Activated CD4-positive, alpha-beta memory T cell treated with anti-CD3 and anti-CD28 coated beads for 36 hours (primary cell): ENCODE results near the gene SH3PXD2A. TPM values are rescaled to one million over a fixed set of nuclear protein-coding genes. Genes with fewer than 3 reads are reported as not detected.

ENCODE experiments used
- CTCF ChIA-PET: fragments of 350-600 bp; sonication (Branson Sonifier 250); formaldehyde crosslinking; loops from one replicate; lab custom pipeline; 2021; ENCODE audit warnings: antibody characterized with exemption, inconsistent platforms; lab: Charles Lee
- POLR2A ChIA-PET: fragments of 350-600 bp; sonication (Branson Sonifier 250); formaldehyde crosslinking; loops from one replicate; lab custom pipeline; 2021; ENCODE audit warnings: antibody characterized with exemption; lab: Charles Lee
- DNase-seq: peaks from one replicate; pipeline ENCODE4 v3.0.0-alpha.2; 2020
- H3K27ac Mint-ChIP-seq: one replicate; pipeline ENCODE4 v1.8.0; 2021; ENCODE audit warnings: mixed read lengths
- H3K27me3 Mint-ChIP-seq: one replicate; pipeline ENCODE4 v1.8.0; 2021; ENCODE audit warnings: mixed read lengths
- H3K36me3 Mint-ChIP-seq: one replicate; pipeline ENCODE4 v1.8.0; 2021; ENCODE audit warnings: mixed read lengths
- H3K4me1 Mint-ChIP-seq: one replicate; pipeline ENCODE4 v1.8.0; 2021; ENCODE audit warnings: low read depth, mixed read lengths
- H3K4me3 Mint-ChIP-seq: one replicate; pipeline ENCODE4 v1.8.0; 2021; ENCODE audit warnings: mild to moderate bottlenecking, mixed read lengths
- H3K9me3 Mint-ChIP-seq: one replicate; pipeline ENCODE4 v1.8.0; 2021; ENCODE audit warnings: mixed read lengths
- intact Hi-C: fragments of 100-400 bp; cut with micrococcal nuclease; formaldehyde crosslinking; loops from one replicate; pipeline ENCODE4 v1.15.1; 2023
- total RNA-seq, 2 experiments: library from RNA; stranded (reverse); gene quantifications; one replicate each; pipeline ENCODE4 v1.2.3, GENCODE V29; 2021

SH3PXD2A gene
- total RNA-seq, 2 experiments from 2014 or later, result 10.0 to 10.3 TPM

DNA sequence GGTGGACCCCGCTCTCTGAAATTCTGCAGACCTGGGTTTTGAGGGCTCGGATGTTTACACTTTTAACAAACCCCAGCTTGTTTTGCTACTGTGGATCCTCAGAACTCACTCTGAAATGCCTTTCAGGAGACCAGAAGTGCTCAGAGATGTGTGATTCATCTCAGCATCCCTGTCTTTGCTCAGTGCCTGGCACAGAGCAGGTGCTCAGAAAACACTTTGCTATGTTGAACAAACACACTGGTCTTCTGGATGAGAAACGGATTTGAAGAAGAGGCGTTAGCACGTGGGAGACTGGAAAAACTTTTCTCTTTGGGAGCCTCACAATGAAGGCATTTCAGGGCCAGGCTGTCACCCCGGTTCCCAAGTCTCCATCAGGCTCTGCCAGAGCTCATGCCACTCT is 53.3 kb downstream of the SH3PXD2A start:
- intact Hi-C loops, result loop anchor here (5.0 to 10.0 kb wide), 3 partner anchors 35 to 87 kb away; no protein-coding TSS in a partner anchor
- CTCF ChIA-PET, result interaction anchor here (0.7 kb wide), 1 partner anchor 76 kb away, joined by 3 read pairs; no protein-coding TSS in a partner anchor
- no peaks in the 10 kb centered on the region for H3K27me3 Mint-ChIP-seq

GRCh38 chr10:103800789-103801540 is 54.4 kb downstream of the SH3PXD2A start:
- H3K4me3 Mint-ChIP-seq, result no peak overlapping the region
- peak; percentile 76 for DNase-seq
- no peaks in the 10 kb centered on the region for H3K36me3 Mint-ChIP-seq
- intact Hi-C loops, result loop anchor here (5.0 to 10.0 kb wide), 3 partner anchors 34 to 86 kb away; no protein-coding TSS in a partner anchor
- H3K4me1 Mint-ChIP-seq, result peaks cover 21% of the 10 kb centered on the region
- CTCF ChIA-PET, result interaction anchor here (1.1 kb wide), 1 partner anchor 88 kb away, joined by 4 read pairs; no protein-coding TSS in a partner anchor
- no peaks in the 10 kb centered on the region for H3K9me3 Mint-ChIP-seq
- POLR2A ChIA-PET, result interaction anchor here (0.6 kb wide), 1 partner anchor 456 kb away, joined by 5 read pairs; no protein-coding TSS in a partner anchor
- H3K27me3 Mint-ChIP-seq, result no peaks in the 10 kb centered on the region
- H3K27ac Mint-ChIP-seq, result peak overlapping the region; percentile 35

More for the DNA sequence above, 53.3 kb downstream of the SH3PXD2A start:
- Mint-ChIP-seq H3K4me3 (no peak overlapping the region), H3K9me3 (no peaks in the 10 kb centered on the region), H3K4me1 (peaks cover 21% of the 10 kb centered on the region), H3K36me3 (no peaks in the 10 kb centered on the region), H3K27ac (no peak overlapping the region)
- no peak for DNase-seq
- POLR2A ChIA-PET, result interaction anchor here (0.8 kb wide), 1 partner anchor 167 kb away, joined by 3 read pairs; no protein-coding TSS in a partner anchor

GRCh38 chr10:103800089-103800488 is 55.3 kb downstream of the SH3PXD2A start:
- no peak overlapping the region for H3K27ac Mint-ChIP-seq
- H3K9me3 Mint-ChIP-seq, result no peaks in the 10 kb centered on the region
- no peak for DNase-seq
- POLR2A ChIA-PET, result no interaction called here
- H3K4me3 Mint-ChIP-seq, result no peak overlapping the region
- no peaks in the 10 kb centered on the region for H3K36me3 Mint-ChIP-seq
- H3K4me1 Mint-ChIP-seq, result peaks cover 21% of the 10 kb centered on the region
- intact Hi-C loops, result loop anchor here (5.0 to 10.0 kb wide), 3 partner anchors 33 to 85 kb away; no protein-coding TSS in a partner anchor
- H3K27me3 Mint-ChIP-seq, result no peaks in the 10 kb centered on the region
- CTCF ChIA-PET, result no interaction called here

- no peak for DNase-seq
- no peaks in the 10 kb centered on the region for H3K36me3 Mint-ChIP-seq
- H3K4me3 Mint-ChIP-seq, result no peak overlapping the region
- CTCF ChIA-PET, result interaction anchor here (0.8 kb wide), 1 partner anchor 86 kb away, joined by 3 read pairs; no protein-coding TSS in a partner anchor
- H3K27ac Mint-ChIP-seq, result no peak overlapping the region
- POLR2A ChIA-PET, result no interaction called here
- intact Hi-C loops, result no loop called here
- H3K4me1 Mint-ChIP-seq, result peaks cover 21% of the 10 kb centered on the region
- H3K27me3 Mint-ChIP-seq, result no peaks in the 10 kb centered on the region
- no peaks in the 10 kb centered on the region for H3K9me3 Mint-ChIP-seq
Observed at GRCh38 chr10:103799341-103799740, 56.0 kb downstream of the SH3PXD2A start.

DNA sequence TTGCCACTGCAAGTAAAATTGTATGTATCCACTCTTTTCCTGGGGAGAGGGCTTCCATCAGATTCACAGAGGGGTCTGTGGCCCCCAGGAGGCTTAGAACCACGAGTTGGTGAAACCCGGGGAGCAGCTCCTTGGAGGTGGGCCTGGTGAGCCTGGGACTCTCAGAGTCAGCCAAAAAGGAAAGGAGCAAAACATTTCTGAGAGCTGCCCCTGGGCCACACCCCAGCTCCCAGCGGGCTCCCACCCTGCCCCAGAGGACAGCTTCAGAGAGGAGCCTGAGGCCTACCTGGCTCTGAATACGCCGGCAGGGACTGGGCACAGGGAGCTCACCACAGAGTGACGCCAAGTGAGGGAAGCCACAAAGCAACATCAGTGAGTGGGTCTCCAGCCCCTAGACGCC is 56.9 kb downstream of the SH3PXD2A start:
- intact Hi-C loops, result no loop called here

GRCh38 chr10:103797857-103798256 is 57.5 kb downstream of the SH3PXD2A start:
- ChIA-PET POLR2A (no interaction called here), CTCF (no interaction called here)
- H3K27me3 Mint-ChIP-seq, result no peaks in the 10 kb centered on the region
- intact Hi-C loops, result no loop called here
- no peak overlapping the region for H3K4me3 Mint-ChIP-seq
- H3K4me1 Mint-ChIP-seq, result peaks cover 14% of the 10 kb centered on the region
- H3K27ac Mint-ChIP-seq, result no peak overlapping the region
- no peaks in the 10 kb centered on the region for H3K36me3 Mint-ChIP-seq
- H3K9me3 Mint-ChIP-seq, result no peaks in the 10 kb centered on the region
- DNase-seq, result no peak

More for the DNA sequence above, 56.9 kb downstream of the SH3PXD2A start:
- Mint-ChIP-seq H3K4me1 (peaks cover 15% of the 10 kb centered on the region), H3K4me3 (no peak overlapping the region), H3K36me3 (no peaks in the 10 kb centered on the region), H3K27me3 (no peaks in the 10 kb centered on the region), H3K27ac (no peak overlapping the region), H3K9me3 (no peaks in the 10 kb centered on the region)
- POLR2A ChIA-PET, result no interaction called here
- CTCF ChIA-PET, result interaction anchor here (0.8 kb wide), 1 partner anchor 86 kb away, joined by 3 read pairs; no protein-coding TSS in a partner anchor
- DNase-seq, result no peak

- intact Hi-C loops, result no loop called here
- H3K36me3 Mint-ChIP-seq, result no peaks in the 10 kb centered on the region
- DNase-seq, result no peak
- H3K27me3 Mint-ChIP-seq, result no peaks in the 10 kb centered on the region
- no peak overlapping the region for H3K4me3 Mint-ChIP-seq
- ChIA-PET POLR2A (no interaction called here), CTCF (no interaction called here)
- H3K9me3 Mint-ChIP-seq, result no peaks in the 10 kb centered on the region
- no peak overlapping the region for H3K27ac Mint-ChIP-seq
- peaks cover 7% of the 10 kb centered on the region for H3K4me1 Mint-ChIP-seq
Observed at GRCh38 chr10:103795634-103796270, 59.6 kb downstream of the SH3PXD2A start.

DNA sequence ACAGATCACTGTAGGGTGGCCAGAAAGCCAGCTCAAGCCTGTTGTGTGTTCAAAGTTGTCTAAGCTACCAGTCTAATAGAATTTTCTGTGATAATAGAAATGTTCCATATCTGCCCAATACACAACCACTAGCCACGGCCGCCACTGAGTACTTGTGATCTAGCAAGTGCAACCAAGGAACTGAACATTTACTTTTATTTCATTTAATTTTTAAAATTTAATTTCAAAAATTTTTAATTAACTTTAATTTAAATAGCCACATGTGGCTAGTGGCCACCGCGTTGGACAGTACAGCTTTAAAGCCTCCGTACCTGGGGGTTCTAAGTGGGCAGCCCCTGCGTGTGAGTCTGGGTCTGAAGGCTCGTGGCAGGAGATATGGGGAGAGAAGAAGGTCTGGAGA is 60.4 kb downstream of the SH3PXD2A start:
- intact Hi-C loops, result no loop called here
- no peak for DNase-seq
- Mint-ChIP-seq H3K36me3 (no peaks in the 10 kb centered on the region), H3K4me3 (no peak overlapping the region), H3K9me3 (no peaks in the 10 kb centered on the region), H3K27me3 (no peaks in the 10 kb centered on the region), H3K27ac (no peak overlapping the region), H3K4me1 (no peaks in the 10 kb centered on the region)
- ChIA-PET CTCF (no interaction called here), POLR2A (no interaction called here)

GRCh38 chr10:103793920-103794883 is 61.2 kb downstream of the SH3PXD2A start:
- intact Hi-C loops, result no loop called here
- ChIA-PET CTCF (no interaction called here), POLR2A (no interaction called here)
- H3K4me1 Mint-ChIP-seq, result peaks cover 5% of the 10 kb centered on the region
- no peaks in the 10 kb centered on the region for H3K27me3 Mint-ChIP-seq
- DNase-seq, result no peak
- no peaks in the 10 kb centered on the region for H3K36me3 Mint-ChIP-seq
- H3K27ac Mint-ChIP-seq, result no peak overlapping the region
- H3K9me3 Mint-ChIP-seq, result no peaks in the 10 kb centered on the region
- no peak overlapping the region for H3K4me3 Mint-ChIP-seq

- no peak overlapping the region for H3K27ac Mint-ChIP-seq
- H3K9me3 Mint-ChIP-seq, result no peaks in the 10 kb centered on the region
- H3K4me3 Mint-ChIP-seq, result no peak overlapping the region
- intact Hi-C loops, result no loop called here
- ChIA-PET POLR2A (no interaction called here), CTCF (no interaction called here)
- no peak for DNase-seq
- H3K36me3 Mint-ChIP-seq, result no peaks in the 10 kb centered on the region
- H3K4me1 Mint-ChIP-seq, result peaks cover 5% of the 10 kb centered on the region
- H3K27me3 Mint-ChIP-seq, result no peaks in the 10 kb centered on the region
Observed at GRCh38 chr10:103793429-103793828, 61.9 kb downstream of the SH3PXD2A start.

DNA sequence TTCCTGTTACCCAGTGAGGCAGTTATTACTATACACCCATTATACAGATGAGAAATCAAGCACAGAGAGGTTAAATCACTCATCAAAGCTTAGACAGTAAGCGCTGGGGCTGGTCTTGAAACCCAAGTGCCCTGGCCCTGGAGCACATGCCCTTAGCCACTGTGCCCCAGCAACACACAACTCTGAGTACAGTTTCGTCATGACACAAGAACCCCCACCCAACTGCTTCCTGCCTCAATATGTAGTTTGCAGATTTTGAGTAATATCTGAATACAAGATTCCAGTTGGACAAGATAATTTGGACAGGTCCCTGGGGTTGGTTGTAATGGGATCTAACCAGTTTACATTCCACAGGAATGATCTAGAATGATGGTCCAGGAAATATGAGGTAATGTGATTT is 62.8 kb downstream of the SH3PXD2A start:
- Mint-ChIP-seq H3K27ac (no peak overlapping the region), H3K4me1 (peaks cover 5% of the 10 kb centered on the region), H3K27me3 (no peaks in the 10 kb centered on the region), H3K4me3 (no peak overlapping the region), H3K36me3 (no peaks in the 10 kb centered on the region), H3K9me3 (no peaks in the 10 kb centered on the region)
- DNase-seq, result no peak
- POLR2A ChIA-PET, result no interaction called here
- intact Hi-C loops, result no loop called here
- CTCF ChIA-PET, result no interaction called here
